ENCODE measurements around the gene ZNF256.

- TF ChIP-seq CTCF (conservative IDR thresholded peaks at IDR 0.05; ENCODE audit: low read depth, low read length) (no peak), CHD1 (IDR thresholded peaks at IDR 0.05; ENCODE audit: low read depth, low read length) (no peak), MXI1 (IDR thresholded peaks at IDR 0.05; ENCODE audit: borderline replicate concordance, low read depth, low read length) (no peak), USF2 (IDR thresholded peaks at IDR 0.05; ENCODE audit: low read depth, low read length) (no peak), POLR2A (IDR thresholded peaks at IDR 0.05; ENCODE audit: low read depth, low read length) (no peak), BHLHE40 (IDR thresholded peaks at IDR 0.05; ENCODE audit: low read depth, low read length) (no peak), RAD21 (IDR thresholded peaks at IDR 0.05; ENCODE audit: low read length) (no peak), RFX5 (IDR thresholded peaks at IDR 0.05; ENCODE audit: low read depth, low read length) (no peak)
These were observed 26.9 kb upstream of the ZNF256 start, which contains the start of gene C19orf18 for GRCh38 chr19:57974434-57974833.

Measured in IMR-90 (cell line).